AG04450 (cell line): ENCODE measurements around the gene SMAD4. TPM values are rescaled to one million over a fixed set of nuclear protein-coding genes. Genes with fewer than 3 reads are reported as not detected.

Source experiments
- CTCF ChIA-PET: fragments of 300-600, 350-600 bp; formaldehyde crosslinking; extraction: SDS; loops from one replicate; lab custom pipeline; 2022; ENCODE audit warnings: antibody characterized with exemption, inconsistent platforms; lab: Charles Lee
- POLR2A ChIA-PET: fragments of 350-600 bp; formaldehyde crosslinking; extraction: SDS; loops from one replicate; lab custom pipeline; 2021; ENCODE audit warnings: antibody characterized with exemption, inconsistent platforms; lab: Yijun Ruan, JAX
- DNase-seq: peaks from one replicate; pipeline ENCODE4 v3.0.0-alpha.2; 2011; ENCODE audit warnings: low read depth, low spot score
- H3K27ac ChIP-seq: one replicate; pipeline ENCODE4 v1.5.1; 2012; ENCODE audit warnings: low read depth, low read length, control low read depth
- H3K27me3 ChIP-seq: one replicate; pipeline ENCODE4 v1.6.0; 2012; ENCODE audit warnings: low read length; ENCODE audit not compliant: control insufficient read depth, insufficient read depth
- H3K4me3 ChIP-seq: 2 replicates; pipeline ENCODE4 v1.5.1; 2011; ENCODE audit warnings: mild to moderate bottlenecking, low read depth, low read length, control low read depth
- H3K9me3 ChIP-seq: 2 replicates; pipeline ENCODE4 v1.5.1; 2012; ENCODE audit warnings: low read length; ENCODE audit not compliant: control insufficient read depth, insufficient read depth
- polyA plus RNA-seq: library from polyadenylated mRNA; depleted of rRNA; stranded (reverse); fragments of >200 nt; gene quantifications from 2 replicates; pipeline ENCODE4 v1.2.3, GENCODE V29; 2011
- TF ChIP-seq, protein P1 (sequence below): IDR thresholded peaks from 2 replicates; pipeline ENCODE4 v1.5.1; 2011; ENCODE audit warnings: low read depth, low read length, control low read depth, inconsistent platforms

The SMAD4 gene
- polyA plus RNA-seq, 1 experiment: 139 TPM

GRCh38 chr18:51030537-51031258, 685 bp downstream of the SMAD4 start:
- CTCF ChIA-PET: interaction anchor here (0.6 to 1.6 kb wide), 4 partner anchors 21 to 637 kb away, joined by 3 to 8 read pairs (median 4); partner anchors contain the start of gene MRO
- no peaks in the 10 kb centered on the region; the same call in 1 of the 2 replicates for H3K9me3 ChIP-seq
- no peaks in the 10 kb centered on the region for H3K27me3 ChIP-seq
- TF ChIP-seq, protein P1, sequence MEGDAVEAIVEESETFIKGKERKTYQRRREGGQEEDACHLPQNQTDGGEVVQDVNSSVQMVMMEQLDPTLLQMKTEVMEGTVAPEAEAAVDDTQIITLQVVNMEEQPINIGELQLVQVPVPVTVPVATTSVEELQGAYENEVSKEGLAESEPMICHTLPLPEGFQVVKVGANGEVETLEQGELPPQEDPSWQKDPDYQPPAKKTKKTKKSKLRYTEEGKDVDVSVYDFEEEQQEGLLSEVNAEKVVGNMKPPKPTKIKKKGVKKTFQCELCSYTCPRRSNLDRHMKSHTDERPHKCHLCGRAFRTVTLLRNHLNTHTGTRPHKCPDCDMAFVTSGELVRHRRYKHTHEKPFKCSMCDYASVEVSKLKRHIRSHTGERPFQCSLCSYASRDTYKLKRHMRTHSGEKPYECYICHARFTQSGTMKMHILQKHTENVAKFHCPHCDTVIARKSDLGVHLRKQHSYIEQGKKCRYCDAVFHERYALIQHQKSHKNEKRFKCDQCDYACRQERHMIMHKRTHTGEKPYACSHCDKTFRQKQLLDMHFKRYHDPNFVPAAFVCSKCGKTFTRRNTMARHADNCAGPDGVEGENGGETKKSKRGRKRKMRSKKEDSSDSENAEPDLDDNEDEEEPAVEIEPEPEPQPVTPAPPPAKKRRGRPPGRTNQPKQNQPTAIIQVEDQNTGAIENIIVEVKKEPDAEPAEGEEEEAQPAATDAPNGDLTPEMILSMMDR: no peak
- peak overlapping the region; percentile 78 for H3K4me3 ChIP-seq
- DNase-seq: no peak
- POLR2A ChIA-PET: interaction anchor here (0.6 to 2.6 kb wide), 11 partner anchors 9 to 184 kb away, joined by 3 to 13 read pairs (median 3); partner anchors contain the start of genes ELAC1, ME2 and MEX3C
- H3K27ac ChIP-seq: peak overlapping the region; percentile 75

DNA sequence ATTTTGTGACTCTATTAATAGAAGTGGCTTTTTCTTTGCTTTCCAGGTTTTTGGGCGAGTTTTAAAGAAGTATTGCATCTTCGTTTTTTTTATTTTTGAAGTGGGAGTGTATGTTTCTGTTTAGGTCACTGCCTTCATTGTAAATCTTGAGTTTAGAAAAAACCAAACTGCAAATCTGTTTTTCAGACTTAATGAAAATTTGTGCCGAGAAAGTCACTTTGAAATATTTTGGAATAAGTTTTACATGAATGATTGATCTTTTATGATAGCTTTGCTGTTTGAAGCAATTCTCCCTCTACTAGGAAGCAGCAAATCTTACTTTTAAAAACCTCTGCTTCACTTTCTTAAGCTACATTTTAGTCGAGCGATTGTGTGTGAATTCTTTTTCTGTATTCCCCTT, 2.2 kb downstream of the SMAD4 start:
- Histone ChIP-seq H3K4me3 (peak overlapping the region; percentile 78), H3K27ac (no peak overlapping the region), H3K27me3 (no peaks in the 10 kb centered on the region), H3K9me3 (no peaks in the 10 kb centered on the region; the same call in 1 of the 2 replicates)
- TF ChIP-seq, protein P1: no peak
- ChIA-PET CTCF (interaction anchor here (1.6 kb wide), 2 partner anchors 19 to 212 kb away, joined by 4 to 8 read pairs; partner anchors contain the start of gene MRO), POLR2A (interaction anchor here (0.7 kb wide), 1 partner anchor 64 kb away, joined by 3 read pairs; no protein-coding TSS in a partner anchor)
- no peak for DNase-seq

DNA sequence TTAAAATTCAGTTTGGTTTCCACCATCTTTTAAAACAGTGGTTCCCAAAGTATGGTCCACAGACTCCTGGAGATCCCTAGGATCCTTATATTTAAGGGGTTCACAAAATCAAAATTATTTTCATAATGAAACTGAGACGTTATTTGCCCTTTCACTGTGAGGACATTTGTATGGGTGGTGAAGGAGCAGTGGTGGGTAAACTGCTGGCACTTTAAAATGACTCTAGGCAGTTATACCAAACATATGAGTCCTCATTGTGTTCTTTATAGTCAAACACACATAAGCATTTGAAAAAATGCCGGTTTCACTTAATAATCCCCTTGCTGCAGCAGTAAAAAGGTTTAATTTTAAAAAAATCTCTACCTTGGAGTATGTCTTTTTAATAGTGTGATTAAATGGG, 7.2 kb downstream of the SMAD4 start:
- Histone ChIP-seq H3K27me3 (no peaks in the 10 kb centered on the region), H3K27ac (no peak overlapping the region), H3K9me3 (no peaks in the 10 kb centered on the region; the same call in 1 of the 2 replicates), H3K4me3 (no peak overlapping the region)
- CTCF ChIA-PET: interaction anchor here (6.3 kb wide), 1 partner anchor 14 kb away, joined by 52 read pairs; no protein-coding TSS in a partner anchor
- TF ChIP-seq, protein P1: no peak
- POLR2A ChIA-PET: no interaction called here
- no peak for DNase-seq

GRCh38 chr18:51038110-51038509, 8.1 kb downstream of the SMAD4 start:
- TF ChIP-seq, protein P1: no peak
- no peak for DNase-seq
- ChIA-PET POLR2A (no interaction called here), CTCF (interaction anchor here (1.7 to 6.3 kb wide), 2 partner anchors 13 to 218 kb away, joined by 6 to 52 read pairs; partner anchors contain the start of gene MRO)
- no peak overlapping the region for H3K27ac ChIP-seq
- no peaks in the 10 kb centered on the region; the same call in 1 of the 2 replicates for H3K9me3 ChIP-seq
- no peaks in the 10 kb centered on the region for H3K27me3 ChIP-seq
- H3K4me3 ChIP-seq: no peak overlapping the region
